H1 (cell line): ENCODE data around the gene YPEL4. TPM values are rescaled to one million over a fixed set of nuclear protein-coding genes. Genes with fewer than 3 reads are reported as not detected.

Experiments used
- CTCF ChIA-PET: fragments of 300-600 bp; sonication (Branson Sonifier 250); formaldehyde crosslinking; loops from one replicate; lab custom pipeline; 2021; ENCODE audit not compliant: partially characterized antibody; lab: Charles Lee
- POLR2A ChIA-PET: fragments of 300-600 bp; sonication (Branson Sonifier 250); formaldehyde crosslinking; loops from one replicate; lab custom pipeline; 2021; ENCODE audit warnings: inconsistent platforms; ENCODE audit not compliant: partially characterized antibody; lab: Charles Lee
- DNase-seq, 2 experiments: peaks; one replicate each; pipeline versions ENCODE4 v3.0.0 to v3.0.0-alpha.2; 2010 to 2022; ENCODE audit warnings: low spot score in 2 of 2, low read depth in 1 of 2, mixed read lengths in 1 of 2
- FAIRE-seq: peaks from 2 replicates; lab custom pipeline; 2011; peaks lifted over from hg19 to GRCh38; lab: Jason Lieb, UNC
- H2AFZ ChIP-seq: 2 replicates; pipeline ENCODE4 v1.8.1; 2012; ENCODE audit warnings: low read length, inconsistent platforms
- H2AK5ac ChIP-seq: 2 replicates; pipeline ENCODE4 v1.6.1; 2013; ENCODE audit warnings: low read depth, low read length
- H2BK120ac ChIP-seq: replicated peaks from 2 replicates; pipeline ENCODE3; 2013; ENCODE audit warnings: low read depth, low read length, inconsistent platforms
- H2BK12ac ChIP-seq: 2 replicates; pipeline ENCODE4 v1.6.1; 2013; ENCODE audit warnings: low read depth, low read length
- H2BK15ac ChIP-seq: 2 replicates; pipeline ENCODE4 v1.6.1; 2013; ENCODE audit warnings: low read length
- H2BK20ac ChIP-seq: 2 replicates; pipeline ENCODE4 v1.6.1; 2013; ENCODE audit warnings: low read length
- H2BK5ac ChIP-seq: 2 replicates; pipeline ENCODE4 v1.6.1; 2013; ENCODE audit warnings: low read depth, low read length
- H3K14ac ChIP-seq: 2 replicates; pipeline ENCODE4 v1.6.1; 2013; ENCODE audit warnings: inconsistent platforms; ENCODE audit not compliant: insufficient read length
- H3K18ac ChIP-seq: 2 replicates; pipeline ENCODE4 v1.6.1; 2013; ENCODE audit warnings: low read length; ENCODE audit errors: extremely low read depth
- H3K23ac ChIP-seq: 2 replicates; pipeline ENCODE4 v1.6.1; 2013; ENCODE audit warnings: inconsistent platforms; ENCODE audit not compliant: insufficient read length
- H3K23me2 ChIP-seq: 2 replicates; pipeline ENCODE4 v1.6.1; 2013; ENCODE audit warnings: low read depth, low read length
- H3K27ac ChIP-seq: 2 replicates; pipeline ENCODE4 v1.6.1; 2011; ENCODE audit warnings: low read depth, low read length, inconsistent platforms
- H3K27me3 ChIP-seq, 4 experiments: replicated peaks in 1 of 4; 1 replicate in 1 of 4; 2 replicates in 3 of 4; pipeline versions ENCODE4 v1.6.1 to v1.8.1; 2011 to 2013; ENCODE audit warnings: low read length in 3 of 4, mild to moderate bottlenecking in 3 of 4, inconsistent platforms in 2 of 4, mixed read lengths in 2 of 4, moderate library complexity in 1 of 4; ENCODE audit not compliant: control insufficient read depth in 3 of 4, insufficient read depth in 3 of 4; ENCODE audit errors: extremely low read depth in 1 of 4
- H3K36me3 ChIP-seq, 4 experiments: 2 replicates each; pipeline versions ENCODE4 v1.6.1 to v1.8.1; 2011 to 2013; ENCODE audit warnings: mild to moderate bottlenecking in 4 of 4, low read length in 3 of 4, moderate library complexity in 2 of 4, control low read depth in 1 of 4, inconsistent platforms in 1 of 4; ENCODE audit not compliant: insufficient read depth in 4 of 4, control insufficient read depth in 2 of 4
- H3K4ac ChIP-seq: replicated peaks from 2 replicates; pipeline ENCODE3; 2013; ENCODE audit warnings: low read length, low read depth, mixed read lengths, inconsistent platforms; ENCODE audit not compliant: insufficient read length
- H3K4me1 ChIP-seq, 4 experiments: replicated peaks in 1 of 4; 1 replicate in 1 of 4; 2 replicates in 3 of 4; pipeline versions ENCODE4 v1.6.1 to v1.8.1; 2011 to 2013; ENCODE audit warnings: low read length in 3 of 4, inconsistent platforms in 2 of 4, mixed read lengths in 1 of 4; ENCODE audit not compliant: insufficient read depth in 4 of 4, control insufficient read depth in 3 of 4
- H3K4me2 ChIP-seq, 2 experiments: 2 replicates each; pipeline versions ENCODE4 v1.6.1 to v1.8.1; 2011 to 2013; ENCODE audit warnings: low read depth in 2 of 2, low read length in 2 of 2, control low read depth in 1 of 2, inconsistent platforms in 1 of 2, mild to moderate bottlenecking in 1 of 2; ENCODE audit not compliant: insufficient read depth in 1 of 2
- H3K4me3 ChIP-seq, 4 experiments: fragments of 200-600, 300-600 bp in 1 of 4; sonication (generic), shearing (Covaris generic), sonication (Bioruptor Twin) in 1 of 4; 2 replicates each; pipeline versions ENCODE4 v1.5.1 to v1.8.1; 2011 to 2016; ENCODE audit warnings: low read length in 4 of 4, low read depth in 3 of 4, control low read depth in 2 of 4, inconsistent platforms in 2 of 4, mild to moderate bottlenecking in 2 of 4, mixed read lengths in 1 of 4, moderate library complexity in 1 of 4; ENCODE audit not compliant: insufficient read depth in 2 of 4; ENCODE audit errors: extremely low read depth in 1 of 4
- H3K56ac ChIP-seq: replicated peaks from 2 replicates; pipeline ENCODE3; 2013; ENCODE audit warnings: low read depth, mild to moderate bottlenecking, mixed read lengths, low read length, inconsistent platforms; ENCODE audit not compliant: insufficient read length
- H3K79me1 ChIP-seq: 2 replicates; pipeline ENCODE4 v1.6.1; 2013; ENCODE audit warnings: low read depth, low read length, control low read depth
- H3K79me2 ChIP-seq, 2 experiments: 2 replicates each; pipeline versions ENCODE4 v1.6.1 to v1.8.1; 2012 to 2013; ENCODE audit warnings: low read length in 2 of 2, mild to moderate bottlenecking in 2 of 2, inconsistent platforms in 1 of 2; ENCODE audit not compliant: insufficient read depth in 2 of 2, control insufficient read depth in 1 of 2
- H3K9ac ChIP-seq, 4 experiments: replicated peaks in 1 of 4; 1 replicate in 1 of 4; 2 replicates in 3 of 4; pipeline versions ENCODE4 v1.6.1 to v1.8.1; 2011 to 2013; ENCODE audit warnings: low read depth in 3 of 4, low read length in 3 of 4, control low read depth in 2 of 4, mild to moderate bottlenecking in 2 of 4, moderate library complexity in 2 of 4, inconsistent platforms in 1 of 4; ENCODE audit errors: extremely low read depth in 1 of 4
- H3K9me3 ChIP-seq, 2 experiments: 2 replicates each; pipeline versions ENCODE4 v1.6.1 to v1.8.1; 2012 to 2013; ENCODE audit warnings: mild to moderate bottlenecking in 2 of 2, moderate library complexity in 2 of 2, control low read depth in 1 of 2, inconsistent platforms in 1 of 2, low read depth in 1 of 2, low read length in 1 of 2, mixed read lengths in 1 of 2; ENCODE audit not compliant: insufficient read depth in 2 of 2
- H4K20me1 ChIP-seq, 2 experiments: replicated peaks in 1 of 2; 2 replicates each; pipeline versions ENCODE3 to v1.8.1; 2011 to 2013; ENCODE audit warnings: inconsistent platforms in 2 of 2, low read length in 2 of 2, mild to moderate bottlenecking in 1 of 2; ENCODE audit not compliant: insufficient read depth in 2 of 2, control insufficient read depth in 1 of 2
- H4K5ac ChIP-seq: 2 replicates; pipeline ENCODE4 v1.6.1; 2013; ENCODE audit warnings: low read length, low read depth, mixed read lengths, inconsistent platforms; ENCODE audit not compliant: insufficient read length
- H4K8ac ChIP-seq: 2 replicates; pipeline ENCODE4 v1.8.0; 2013; ENCODE audit warnings: mild to moderate bottlenecking, moderate library complexity, low read length, inconsistent platforms; ENCODE audit not compliant: insufficient read depth; ENCODE audit errors: extremely low read depth
- H4K91ac ChIP-seq: replicated peaks from 2 replicates; pipeline ENCODE3; 2013; ENCODE audit warnings: low read length, mixed read lengths, inconsistent platforms; ENCODE audit not compliant: insufficient read length
- CBX8 ChIP-seq: fragments of 300-800, 300-1000 bp; sonication (generic); IDR thresholded peaks from 2 replicates; pipeline ENCODE4 v1.7.1; 2016; ENCODE audit warnings: low read depth, low read length, borderline replicate concordance
- CHD2 ChIP-seq: IDR thresholded peaks from 2 replicates; pipeline ENCODE4 v1.6.1; 2012; ENCODE audit warnings: low read length, improper control_type of control experiment
- EZH2 ChIP-seq: fragments of 200-600 bp; sonication (generic); IDR thresholded peaks from 2 replicates; pipeline ENCODE4 v1.7.1; 2012; ENCODE audit warnings: low read depth, mild to moderate bottlenecking, moderate library complexity, low read length, inconsistent platforms; ENCODE audit not compliant: severe bottlenecking
- JUN ChIP-seq: IDR thresholded peaks from 2 replicates; pipeline ENCODE4 v1.6.1; 2011; ENCODE audit warnings: low read depth, mild to moderate bottlenecking, improper control_type of control experiment, low read length
- JUND ChIP-seq: IDR thresholded peaks from 2 replicates; pipeline ENCODE4 v1.6.1; 2011; ENCODE audit warnings: mild to moderate bottlenecking, improper control_type of control experiment, low read length
- KDM4A ChIP-seq: IDR thresholded peaks from one replicate; pipeline ENCODE4 v1.7.1; 2012; ENCODE audit warnings: low read depth, mild to moderate bottlenecking, moderate library complexity, low read length, inconsistent platforms; ENCODE audit not compliant: severe bottlenecking
- POLR2A ChIP-seq, 2 experiments: IDR thresholded peaks; 1 replicate in 1 of 2; 2 replicates in 1 of 2; pipeline ENCODE4 v1.6.1; 2011; ENCODE audit warnings: low read depth in 2 of 2, low read length in 2 of 2, mild to moderate bottlenecking in 2 of 2; ENCODE audit errors: control extremely low read depth in 1 of 2
- SP1 ChIP-seq: IDR thresholded peaks from 2 replicates; pipeline ENCODE4 v1.6.1; 2011; ENCODE audit warnings: low read depth, low read length
- SP2 ChIP-seq: IDR thresholded peaks from 2 replicates; pipeline ENCODE4 v1.6.1; 2012; ENCODE audit warnings: mild to moderate bottlenecking, low read length, inconsistent platforms
- SP4 ChIP-seq: IDR thresholded peaks from 2 replicates; pipeline ENCODE4 v1.6.1; 2012; ENCODE audit warnings: low read length, inconsistent platforms
- TAF7 ChIP-seq: optimal IDR thresholded peaks from 2 replicates; pipeline ENCODE3; 2011; ENCODE audit warnings: low read depth, mild to moderate bottlenecking, inconsistent platforms, low read length, moderate library complexity, borderline replicate concordance
- TCF12 ChIP-seq: IDR thresholded peaks from 2 replicates; pipeline ENCODE4 v1.6.1; 2011; ENCODE audit warnings: low read depth, mild to moderate bottlenecking, low read length
- ZNF274 ChIP-seq: IDR thresholded peaks from 2 replicates; pipeline ENCODE4 v1.7.0; 2012; ENCODE audit warnings: low read length, borderline replicate concordance; ENCODE audit errors: extremely low read depth
- WGBS, 2 experiments: shearing (Covaris generic) in 1 of 2; methylation state at CpG; one replicate each; pipeline versions ENCODE4 v1.1.6 to v1.1.7; 2013 to 2015; ENCODE audit warnings: low lambda C conversion rate in 2 of 2, mixed read lengths in 2 of 2, inconsistent platforms in 1 of 2, low coverage in 1 of 2, missing lambda C conversion rate in 1 of 2; ENCODE audit not compliant: insufficient replicate concordance in 2 of 2, insufficient coverage in 1 of 2, insufficient read length in 1 of 2; ENCODE audit errors: extremely low coverage in 1 of 2, missing lambda C conversion rate in 1 of 2; 5-methylcytosine and 5-hydroxymethylcytosine counted together
- polyA plus RNA-seq, 7 experiments: library from polyadenylated mRNA; depleted of rRNA in 3 of 7; stranded (reverse) in 5 of 7; unstranded in 2 of 7; fragments of >200 nt in 5 of 7; fragments of 200-250 nt in 2 of 7; gene quantifications; 1 replicate in 5 of 7; 2 replicates in 1 of 7; 4 replicates in 1 of 7; pipeline versions ENCODE4 v1.2.1 to v1.2.3, GENCODE V29; 2011 to 2013; ENCODE audit warnings: missing spikeins in 2 of 7, mixed read lengths in 2 of 7
- total RNA-seq: library from RNA; stranded (reverse); fragmentation: NEBNext Ultra II Directional; extraction: Animal tissue kit (Norgen Biotek cat#: 25700); gene quantifications from 2 replicates; pipeline ENCODE4 v1.2.1, GENCODE V29; 2021

YPEL4 gene
- total and polyA plus RNA-seq, 2 of the 8 experiments (the other 6 are each of a cell fraction or from before 2014, with no cell fraction given), result 0.13 to 0.38 TPM

GRCh38 chr11:57667117-57667735, 17.5 kb upstream of the YPEL4 start:
- CTCF ChIA-PET, result interaction anchor here (0.6 to 2.6 kb wide), 7 partner anchors 8 to 175 kb away, joined by 3 to 8 read pairs (median 4); no protein-coding TSS in a partner anchor
- POLR2A ChIA-PET, result interaction anchor here (0.9 to 5.4 kb wide), 7 partner anchors 10 to 114 kb away, joined by 3 to 79 read pairs (median 7); partner anchors contain the start of genes CLP1, MED19, TMX2 and UBE2L6
- TF ChIP-seq POLR2A (IDR thresholded peaks at IDR 0.05; ENCODE audit: control extremely low read depth in 1 of 2, low read depth in 2 of 2, low read length in 2 of 2) (no peak), TCF12 (no peak), JUND (peak; percentile 95), SP4 (peak; percentile 60; the same call in 1 of the 2 replicates), CHD2 (peak; percentile 14; the same call in 1 of the 2 replicates), SP1 (peak; percentile 96), TAF7 (peak; percentile 27), EZH2 (no peak), SP2 (peak; percentile 71), KDM4A (peak; percentile 51), ZNF274 (no peak), CBX8 (no peak), JUN (no peak)

More at GRCh38 chr11:57667117-57667735, 17.5 kb upstream of the YPEL4 start:
- peaks cover 9 to 36% of the 10 kb centered on the region in 2 experiments for H3K79me2 ChIP-seq
- no peak overlapping the region for H3K14ac ChIP-seq
- peak overlapping the region; percentile 97 for H4K91ac ChIP-seq
- H3K23ac ChIP-seq, result no peak overlapping the region
- H3K9me3 ChIP-seq, result no peaks in the 10 kb centered on the region
- H3K56ac ChIP-seq, result peak overlapping the region; percentile 90
- peak overlapping the region; percentile 78; the same call in 1 of the 2 replicates for H3K18ac ChIP-seq
- FAIRE-seq (peak; percentile 88), DNase-seq (peak; percentile 86 to 96)
- H2AK5ac ChIP-seq, result no peak overlapping the region
- H4K5ac ChIP-seq, result peak overlapping the region; percentile 89
- peaks cover 0 to 7% (median 2%) of the 10 kb centered on the region in 4 experiments; a peak in 3 of 7 replicates for H3K4me1 ChIP-seq
- H3K4me2 ChIP-seq, result peak overlapping the region; percentile 82 to 87
- H3K23me2 ChIP-seq, result peaks cover 4% of the 10 kb centered on the region
- no peaks in the 10 kb centered on the region for H3K79me1 ChIP-seq
- H4K8ac ChIP-seq, result peak overlapping the region; percentile 90; the same call in 1 of the 2 replicates
- H2BK120ac ChIP-seq, result peak overlapping the region; percentile 84
- H2AFZ ChIP-seq, result peak overlapping the region; percentile 89
- H2BK5ac ChIP-seq, result peak overlapping the region; percentile 99
- H2BK20ac ChIP-seq, result peak overlapping the region; percentile 92; the same call in 1 of the 2 replicates
- no peak overlapping the region for H3K4ac ChIP-seq
- H3K27me3 ChIP-seq, result no peaks in the 10 kb centered on the region
- H3K27ac ChIP-seq, result peak overlapping the region; percentile 99
- H2BK12ac ChIP-seq, result peak overlapping the region; percentile 99; the same call in 1 of the 2 replicates
- no peaks in the 10 kb centered on the region for H4K20me1 ChIP-seq
- H3K4me3 ChIP-seq, result peak overlapping the region; percentile 90 to 95 (median 94)
- 0% methylated on average over 28 of the region's 29 CpGs; no CpG with 5 or more reads in 1 of the 2 experiments for WGBS, 2 experiments
- H3K9ac ChIP-seq, result peak overlapping the region; percentile 80 to 99 (median 98)
- H3K36me3 ChIP-seq, result peaks cover 5 to 9% (median 5%) of the 10 kb centered on the region in 4 experiments
- H2BK15ac ChIP-seq, result peak overlapping the region; percentile 97; the same call in 1 of the 2 replicates
